Trophoblast cell (in vitro differentiated cells and primary cell): ENCODE data around the gene DCAF8L2. TPM values are rescaled to one million over a fixed set of nuclear protein-coding genes. Genes with fewer than 3 reads are reported as not detected.
"Not testable (repeated sequence)": the region's sequence is repeated elsewhere in the genome, so short reads cannot be mapped to it uniquely, and the experiment has no call there.

Experiments
- DNase-seq, 2 donors: peaks; one replicate each; pipeline ENCODE4 v3.0.0-alpha.2; 2016
- H2AFZ ChIP-seq: 2 replicates; pipeline ENCODE4 v1.6.1; 2013; ENCODE audit warnings: low read length, moderate library complexity, mild to moderate bottlenecking; ENCODE audit not compliant: insufficient read depth, poor library complexity
- H2AK5ac ChIP-seq: 2 replicates; pipeline ENCODE4 v1.6.1; 2013; ENCODE audit warnings: mild to moderate bottlenecking, low read length
- H2BK120ac ChIP-seq: 2 replicates; pipeline ENCODE4 v1.6.1; 2013; ENCODE audit warnings: low read length, mild to moderate bottlenecking, moderate library complexity; ENCODE audit not compliant: insufficient read depth, poor library complexity
- H2BK12ac ChIP-seq: 2 replicates; pipeline ENCODE4 v1.6.1; 2013; ENCODE audit warnings: mild to moderate bottlenecking, low read length, moderate library complexity
- H2BK5ac ChIP-seq: 2 replicates; pipeline ENCODE4 v1.6.1; 2013; ENCODE audit warnings: low read length, low read depth, moderate library complexity, mild to moderate bottlenecking; ENCODE audit not compliant: poor library complexity
- H3K14ac ChIP-seq: 2 replicates; pipeline ENCODE4 v1.6.1; 2013; ENCODE audit warnings: mild to moderate bottlenecking, low read length
- H3K18ac ChIP-seq: 2 replicates; pipeline ENCODE4 v1.6.1; 2013; ENCODE audit warnings: mild to moderate bottlenecking, low read length
- H3K23ac ChIP-seq: 2 replicates; pipeline ENCODE4 v1.6.1; 2013; ENCODE audit warnings: low read length
- H3K27ac ChIP-seq: 2 replicates; pipeline ENCODE4 v1.5.1; 2013; ENCODE audit warnings: low read depth, mild to moderate bottlenecking, inconsistent platforms, low read length, moderate library complexity
- H3K27me3 ChIP-seq: 2 replicates; pipeline ENCODE4 v1.6.1; 2013; ENCODE audit warnings: inconsistent platforms, mild to moderate bottlenecking, low read length, moderate library complexity; ENCODE audit not compliant: insufficient read depth
- H3K36me3 ChIP-seq, 2 experiments: 1 replicate in 1 of 2; 2 replicates in 1 of 2; pipeline ENCODE4 v1.6.1; 2013; ENCODE audit warnings: low read length in 2 of 2, mild to moderate bottlenecking in 2 of 2, moderate library complexity in 1 of 2; ENCODE audit not compliant: insufficient read depth in 2 of 2, control insufficient read depth in 1 of 2
- H3K4ac ChIP-seq: 2 replicates; pipeline ENCODE4 v1.6.1; 2013; ENCODE audit warnings: low read depth, mild to moderate bottlenecking, low read length, moderate library complexity
- H3K4me1 ChIP-seq, 2 experiments: 1 replicate in 1 of 2; 2 replicates in 1 of 2; pipeline ENCODE4 v1.6.1; 2013; ENCODE audit warnings: low read length in 2 of 2, mild to moderate bottlenecking in 2 of 2, moderate library complexity in 1 of 2; ENCODE audit not compliant: insufficient read depth in 2 of 2, control insufficient read depth in 1 of 2
- H3K4me2 ChIP-seq: 2 replicates; pipeline ENCODE4 v1.6.1; 2013; ENCODE audit warnings: inconsistent platforms, mild to moderate bottlenecking, low read length, moderate library complexity
- H3K4me3 ChIP-seq: 2 replicates; pipeline ENCODE4 v1.5.1; 2013; ENCODE audit warnings: mild to moderate bottlenecking, low read depth, low read length, inconsistent platforms
- H3K79me1 ChIP-seq: one replicate; pipeline ENCODE4 v1.6.1; 2013; ENCODE audit warnings: low read length
- H3K79me2 ChIP-seq: 2 replicates; pipeline ENCODE4 v1.6.1; 2013; ENCODE audit warnings: low read length, mild to moderate bottlenecking; ENCODE audit not compliant: control insufficient read depth, insufficient read depth, poor library complexity
- H3K9ac ChIP-seq: 2 replicates; pipeline ENCODE4 v1.6.1; 2013; ENCODE audit warnings: mild to moderate bottlenecking, low read length
- H3K9me3 ChIP-seq: 2 replicates; pipeline ENCODE4 v1.6.1; 2013; ENCODE audit warnings: low read depth, mild to moderate bottlenecking, control low read depth, inconsistent platforms, low read length; ENCODE audit not compliant: insufficient read depth
- H4K12ac ChIP-seq: 2 replicates; pipeline ENCODE4 v1.6.1; 2013; ENCODE audit warnings: low read depth, mild to moderate bottlenecking, low read length, moderate library complexity
- H4K8ac ChIP-seq: 2 replicates; pipeline ENCODE4 v1.6.1; 2013; ENCODE audit warnings: low read depth, mild to moderate bottlenecking, low read length, moderate library complexity
- H4K91ac ChIP-seq: one replicate; pipeline ENCODE4 v1.6.1; 2013; ENCODE audit warnings: low read depth, mild to moderate bottlenecking, low read length, moderate library complexity
- WGBS: extraction: QIAGEN DNeasy Blood & Tissue Kit; methylation state at CpG from one replicate; pipeline ENCODE4 v1.1.7; 2013; ENCODE audit warnings: missing lambda C conversion rate; ENCODE audit not compliant: insufficient read length, insufficient coverage; ENCODE audit errors: extremely low coverage; 5-methylcytosine and 5-hydroxymethylcytosine counted together
- polyA plus RNA-seq: library from polyadenylated mRNA; stranded (reverse); fragments of 200-250 nt; gene quantifications from 2 replicates; pipeline ENCODE4 v1.2.3, GENCODE V29; 2013

DCAF8L2 gene
- polyA plus RNA-seq: not detected in 2 replicates

DNA sequence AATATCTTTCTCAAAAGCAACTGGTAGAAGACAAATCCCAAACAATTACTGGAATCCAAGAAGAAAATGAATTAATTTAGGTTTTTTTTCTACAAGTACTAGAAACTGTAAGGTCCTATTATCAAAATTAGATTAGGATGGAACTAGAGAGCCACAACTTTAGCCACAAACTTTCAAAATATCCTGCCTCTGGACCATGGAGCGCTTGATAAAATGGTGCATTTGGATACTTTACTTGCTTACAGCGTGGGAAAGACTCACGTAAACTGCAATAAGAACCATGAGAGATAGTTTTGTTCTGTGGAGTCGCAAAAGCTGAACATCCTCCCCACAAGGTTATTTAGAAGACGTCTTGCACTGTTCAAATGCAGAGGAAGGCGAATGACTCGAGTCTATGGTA lies at the start of gene DCAF8L2:
DCAF8L2 (plus strand) TSS at position 301 of the 400 bp plus-strand sequence. CDS start 156,552 bp downstream, outside the sequence.
- Histone ChIP-seq H2BK120ac (no peak within 1 kb of the TSS), H3K23ac (no peak within 1 kb of the TSS), H3K79me1 (no peaks in the 10 kb centered on the region), H2BK12ac (no peak within 1 kb of the TSS), H2AFZ (no peak within 1 kb of the TSS), H3K14ac (no peak within 1 kb of the TSS), H4K12ac (no peak within 1 kb of the TSS), H3K4me2 (no peak within 1 kb of the TSS), H3K79me2 (no peaks in the 10 kb centered on the region), H3K4ac (no peak within 1 kb of the TSS), H3K9me3 (no peaks in the 10 kb centered on the region), H3K36me3 (no peaks in the 10 kb centered on the region), H3K9ac (no peak within 1 kb of the TSS), H4K8ac (no peak within 1 kb of the TSS), H3K27me3 (no peaks in the 10 kb centered on the region), H3K27ac (no peak within 1 kb of the TSS), H2AK5ac (no peak within 1 kb of the TSS), H3K4me1 (no peaks in the 10 kb centered on the region), H3K4me3 (no peak within 1 kb of the TSS), H3K18ac (no peak within 1 kb of the TSS), H2BK5ac (no peak within 1 kb of the TSS), H4K91ac (no peak within 1 kb of the TSS)
- no peak for DNase-seq
- no CpG with 5 or more reads among the region's 7 CpGs for whole genome bisulfite sequencing

DNA sequence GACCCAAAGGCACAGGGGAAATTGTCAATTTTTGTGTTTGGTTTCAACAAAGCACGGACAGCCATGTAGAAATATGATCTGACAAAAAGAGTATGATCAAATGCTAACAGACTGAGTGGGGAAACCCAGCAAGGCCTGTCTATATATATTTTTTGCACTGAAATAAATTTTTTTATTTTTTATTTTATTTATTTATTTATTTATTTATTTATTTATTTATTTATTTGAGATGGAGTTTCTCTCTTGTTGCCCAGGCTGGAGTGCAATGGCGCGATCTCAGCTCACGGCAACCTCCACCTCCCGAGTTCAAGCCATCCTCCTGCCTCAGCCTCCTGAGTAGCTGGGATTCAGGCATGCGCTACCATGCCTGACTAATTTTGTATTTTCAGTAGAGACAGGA lies 49.0 kb upstream of the DCAF8L2 start:
- not testable (repeated sequence) for H4K12ac ChIP-seq, H3K36me3 ChIP-seq, H3K14ac ChIP-seq, H3K9ac ChIP-seq, H2AK5ac ChIP-seq, H3K79me2 ChIP-seq, H4K8ac ChIP-seq, H3K18ac ChIP-seq, H3K23ac ChIP-seq, H3K27me3 ChIP-seq, H2BK5ac ChIP-seq, H4K91ac ChIP-seq, H3K4me2 ChIP-seq, H3K9me3 ChIP-seq, H3K4ac ChIP-seq, DNase-seq, H2BK12ac ChIP-seq, H3K79me1 ChIP-seq, H3K4me3 ChIP-seq, H2AFZ ChIP-seq, H2BK120ac ChIP-seq, H3K4me1 ChIP-seq, H3K27ac ChIP-seq
- no CpG with 5 or more reads among the region's 6 CpGs for WGBS

DNA sequence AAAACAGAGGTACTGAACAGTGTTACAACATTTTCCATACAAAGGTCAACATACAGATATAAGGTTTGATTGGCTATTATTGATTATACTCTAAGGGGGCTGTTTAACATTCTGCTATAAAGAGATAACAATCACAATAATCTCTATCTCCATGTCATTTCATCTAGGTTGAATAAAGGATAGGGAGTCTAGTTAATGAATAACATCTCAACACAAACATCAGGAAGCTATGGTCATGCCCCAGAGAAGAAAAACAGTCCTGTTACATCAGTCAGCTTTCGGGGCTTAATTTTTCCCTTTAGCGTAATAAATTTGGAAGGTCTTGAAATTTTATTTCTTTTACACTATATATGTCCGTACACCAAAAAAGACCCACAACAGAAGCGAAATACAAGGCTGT lies 41.5 kb upstream of the DCAF8L2 start:
- Histone ChIP-seq H2BK120ac (no peak overlapping the region), H3K14ac (no peak overlapping the region), H3K4me3 (no peak overlapping the region), H2BK5ac (no peak overlapping the region), H3K9me3 (no peaks in the 10 kb centered on the region), H3K27ac (no peak overlapping the region), H3K27me3 (no peaks in the 10 kb centered on the region), H3K36me3 (no peaks in the 10 kb centered on the region), H3K79me2 (no peaks in the 10 kb centered on the region), H4K12ac (no peak overlapping the region), H4K8ac (no peak overlapping the region), H3K4ac (no peak overlapping the region), H3K4me2 (no peak overlapping the region), H2BK12ac (no peak overlapping the region), H3K4me1 (no peaks in the 10 kb centered on the region), H3K79me1 (no peaks in the 10 kb centered on the region), H3K9ac (no peak overlapping the region), H4K91ac (no peak overlapping the region), H2AFZ (no peak overlapping the region), H3K23ac (no peak overlapping the region), H3K18ac (no peak overlapping the region), H2AK5ac (no peak overlapping the region)
- DNase-seq: no peak
- no CpG with 5 or more reads among the region's 4 CpGs for WGBS

DNA sequence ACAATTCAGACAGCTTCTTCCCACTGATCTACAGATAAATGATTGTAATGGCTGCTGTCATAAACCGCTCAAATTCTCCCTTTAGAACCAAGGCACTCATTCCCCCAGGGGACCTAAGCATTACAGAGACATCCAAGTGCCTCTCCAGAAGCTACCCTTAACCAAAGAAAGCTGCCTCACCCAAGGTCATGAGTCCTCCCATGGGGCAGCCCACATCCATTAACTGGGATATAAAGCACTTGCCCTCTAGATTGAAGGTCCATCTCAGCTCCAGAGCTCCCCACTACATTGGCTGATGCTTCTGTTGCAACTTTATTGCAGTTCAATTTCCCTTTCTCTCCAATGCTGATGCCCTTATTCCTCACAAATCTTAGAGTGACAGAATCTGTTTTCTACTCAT lies 40.5 kb upstream of the DCAF8L2 start:
- no peak overlapping the region for H4K8ac ChIP-seq
- no peak overlapping the region for H3K18ac ChIP-seq
- WGBS: no CpG with 5 or more reads among the region's 1 CpG
- no peak overlapping the region for H3K27ac ChIP-seq
- no peak overlapping the region for H4K12ac ChIP-seq
- H2BK5ac ChIP-seq: no peak overlapping the region
- H2BK120ac ChIP-seq: no peak overlapping the region
- no peak overlapping the region for H4K91ac ChIP-seq
- H3K4ac ChIP-seq: no peak overlapping the region
- no peak for DNase-seq
- H3K79me2 ChIP-seq: no peaks in the 10 kb centered on the region
- no peaks in the 10 kb centered on the region for H3K4me1 ChIP-seq
- H3K4me2 ChIP-seq: no peak overlapping the region
- H3K79me1 ChIP-seq: no peaks in the 10 kb centered on the region
- H2BK12ac ChIP-seq: no peak overlapping the region
- H3K14ac ChIP-seq: no peak overlapping the region
- H3K4me3 ChIP-seq: no peak overlapping the region
- H3K23ac ChIP-seq: no peak overlapping the region
- H3K36me3 ChIP-seq: no peaks in the 10 kb centered on the region
- H2AFZ ChIP-seq: no peak overlapping the region
- H3K9me3 ChIP-seq: no peaks in the 10 kb centered on the region
- H2AK5ac ChIP-seq: no peak overlapping the region
- no peak overlapping the region for H3K9ac ChIP-seq
- no peaks in the 10 kb centered on the region for H3K27me3 ChIP-seq
